ENCODE results near the gene RXRB. TPM values are rescaled to one million over a fixed set of nuclear protein-coding genes. Genes with fewer than 3 reads are reported as not detected.

The RXRB gene
- total and polyA plus RNA-seq, 2 donors (not counting 1 experiment from before 2014, with no cell fraction given): 88.3 to 99.9 TPM

GRCh38 chr6:33211136-33211535 lies 10.7 kb upstream of the RXRB start:
- ChIA-PET POLR2A (no interaction called here), CTCF (interaction anchor here (1.2 kb wide), 1 partner anchor 37 kb away, joined by 3 read pairs; no protein-coding TSS in a partner anchor)
- TF ChIP-seq, protein P1, sequence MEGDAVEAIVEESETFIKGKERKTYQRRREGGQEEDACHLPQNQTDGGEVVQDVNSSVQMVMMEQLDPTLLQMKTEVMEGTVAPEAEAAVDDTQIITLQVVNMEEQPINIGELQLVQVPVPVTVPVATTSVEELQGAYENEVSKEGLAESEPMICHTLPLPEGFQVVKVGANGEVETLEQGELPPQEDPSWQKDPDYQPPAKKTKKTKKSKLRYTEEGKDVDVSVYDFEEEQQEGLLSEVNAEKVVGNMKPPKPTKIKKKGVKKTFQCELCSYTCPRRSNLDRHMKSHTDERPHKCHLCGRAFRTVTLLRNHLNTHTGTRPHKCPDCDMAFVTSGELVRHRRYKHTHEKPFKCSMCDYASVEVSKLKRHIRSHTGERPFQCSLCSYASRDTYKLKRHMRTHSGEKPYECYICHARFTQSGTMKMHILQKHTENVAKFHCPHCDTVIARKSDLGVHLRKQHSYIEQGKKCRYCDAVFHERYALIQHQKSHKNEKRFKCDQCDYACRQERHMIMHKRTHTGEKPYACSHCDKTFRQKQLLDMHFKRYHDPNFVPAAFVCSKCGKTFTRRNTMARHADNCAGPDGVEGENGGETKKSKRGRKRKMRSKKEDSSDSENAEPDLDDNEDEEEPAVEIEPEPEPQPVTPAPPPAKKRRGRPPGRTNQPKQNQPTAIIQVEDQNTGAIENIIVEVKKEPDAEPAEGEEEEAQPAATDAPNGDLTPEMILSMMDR (IDR thresholded peaks at IDR 0.05): no peak
- TF ChIP-seq EZH2 (IDR thresholded peaks at IDR 0.05; ENCODE audit: borderline replicate concordance, insufficient read depth, low read depth, low read length, poor library complexity, severe bottlenecking): no peak
- H3K4me1 Mint-ChIP-seq: peaks cover 32% of the 10 kb centered on the region
- Histone ChIP-seq H3K79me2 (ENCODE audit: control insufficient read depth, insufficient read depth, low read length) (peaks cover 12% of the 10 kb centered on the region), H3K27me3 (replicated peaks in 1 of 4; ENCODE audit: control extremely low read depth in 1 of 4, control insufficient read depth in 3 of 4, insufficient read depth in 4 of 4, low read length in 3 of 4) (peaks cover 0 to 29% (median 11%) of the 10 kb centered on the region in 4 experiments), H3K9ac (ENCODE audit: low read length) (no peak overlapping the region), H3K27ac (ENCODE audit: low read length in 2 of 2) (no peak overlapping the region), H2AFZ (ENCODE audit: insufficient read depth, low read depth, low read length, poor library complexity, severe bottlenecking) (no peak overlapping the region), H3K9me3 (ENCODE audit: control extremely low read depth in 1 of 3, control insufficient read depth in 2 of 3, insufficient read depth in 1 of 3, low read length in 2 of 3) (peaks cover 0 to 8% (median 0%) of the 10 kb centered on the region in 3 donors), H3K4me2 (replicated peaks; ENCODE audit: low read depth, low read length, poor library complexity, severe bottlenecking) (no peak overlapping the region), H3K36me3 (replicated peaks in 1 of 2; ENCODE audit: control extremely low read depth in 1 of 2, control insufficient read depth in 1 of 2, extremely low read depth in 1 of 2, insufficient read depth in 2 of 2, low read length in 1 of 2) (peaks cover 0 to 20% of the 10 kb centered on the region in 2 experiments), H4K20me1 (ENCODE audit: control insufficient read depth, insufficient read depth, low read length, poor library complexity, severe bottlenecking) (no peaks in the 10 kb centered on the region), H3K4me1 (ENCODE audit: control insufficient read depth in 2 of 2, insufficient read depth in 2 of 2, low read length in 2 of 2) (peaks cover 26 to 32% of the 10 kb centered on the region in 2 donors), H3K4me3 (ENCODE audit: control extremely low read depth in 1 of 5, extremely low read depth in 1 of 5, insufficient read depth in 1 of 5, low read depth in 2 of 5, low read length in 4 of 5) (no peak overlapping the region)
- 92% methylated on average over 11 of the region's 17 CpGs for WGBS (ENCODE audit: insufficient coverage)
- DNase-seq (no peak), ATAC-seq (ENCODE audit: low read depth) (no peak)
- intact Hi-C loops (cut with micrococcal nuclease): no loop called here
- no peak overlapping the region for H3K4me3 Mint-ChIP-seq
- no peak overlapping the region for H3K27ac Mint-ChIP-seq
- no peaks in the 10 kb centered on the region for H3K9me3 Mint-ChIP-seq (ENCODE audit: insufficient read depth)
- peaks cover 25% of the 10 kb centered on the region for H3K27me3 Mint-ChIP-seq

- POLR2A ChIA-PET: interaction anchor here (0.7 to 1.6 kb wide), 2 partner anchors 10 to 201 kb away, joined by 3 to 5 read pairs; no protein-coding TSS in a partner anchor
- Mint-ChIP-seq H3K27ac (no peak overlapping the region), H3K4me3 (peak overlapping the region; percentile 88), H3K9me3 (ENCODE audit: insufficient read depth) (no peaks in the 10 kb centered on the region), H3K4me1 (peaks cover 40% of the 10 kb centered on the region), H3K27me3 (peaks cover 20% of the 10 kb centered on the region)
- no peaks in the 10 kb centered on the region for H4K20me1 ChIP-seq (ENCODE audit: control insufficient read depth, insufficient read depth, low read length, poor library complexity, severe bottlenecking)
- no peak overlapping the region for H3K4me3 ChIP-seq (ENCODE audit: control extremely low read depth in 1 of 5, extremely low read depth in 1 of 5, insufficient read depth in 1 of 5, low read depth in 2 of 5, low read length in 4 of 5)
- WGBS (ENCODE audit: insufficient coverage): 96% methylated on average over 10 of the region's 10 CpGs
- CTCF ChIA-PET: interaction anchor here (1.2 to 3.0 kb wide), 3 partner anchors 13 to 193 kb away, joined by 3 to 14 read pairs (median 3); no protein-coding TSS in a partner anchor
- intact Hi-C loops (cut with micrococcal nuclease): loop anchor here (2.0 to 10.0 kb wide), 2 partner anchors 17 to 1235 kb away; partner anchors contain the start of genes COL11A2 and DXO
- H2AFZ ChIP-seq (ENCODE audit: insufficient read depth, low read depth, low read length, poor library complexity, severe bottlenecking): no peak overlapping the region
- H3K79me2 ChIP-seq (ENCODE audit: control insufficient read depth, insufficient read depth, low read length): peaks cover 12% of the 10 kb centered on the region
- DNase-seq (no peak), ATAC-seq (ENCODE audit: low read depth) (no peak)
- H3K9me3 ChIP-seq (ENCODE audit: control extremely low read depth in 1 of 3, control insufficient read depth in 2 of 3, insufficient read depth in 1 of 3, low read length in 2 of 3): peaks cover 0 to 8% (median 0%) of the 10 kb centered on the region in 3 donors
- no peak overlapping the region for H3K27ac ChIP-seq (ENCODE audit: low read length in 2 of 2)
- H3K4me1 ChIP-seq (ENCODE audit: control insufficient read depth in 2 of 2, insufficient read depth in 2 of 2, low read length in 2 of 2): peaks cover 30 to 39% of the 10 kb centered on the region in 2 donors
- peaks cover 0 to 20% of the 10 kb centered on the region in 2 experiments for H3K36me3 ChIP-seq (replicated peaks in 1 of 2; ENCODE audit: control extremely low read depth in 1 of 2, control insufficient read depth in 1 of 2, extremely low read depth in 1 of 2, insufficient read depth in 2 of 2, low read length in 1 of 2)
- peaks cover 0 to 24% (median 11%) of the 10 kb centered on the region in 4 experiments for H3K27me3 ChIP-seq (replicated peaks in 1 of 4; ENCODE audit: control extremely low read depth in 1 of 4, control insufficient read depth in 3 of 4, insufficient read depth in 4 of 4, low read length in 3 of 4)
- TF ChIP-seq EZH2 (IDR thresholded peaks at IDR 0.05; ENCODE audit: borderline replicate concordance, insufficient read depth, low read depth, low read length, poor library complexity, severe bottlenecking): no peak
- TF ChIP-seq, protein P1 (IDR thresholded peaks at IDR 0.05): no peak
- H3K9ac ChIP-seq (ENCODE audit: low read length): no peak overlapping the region
- no peak overlapping the region for H3K4me2 ChIP-seq (replicated peaks; ENCODE audit: low read depth, low read length, poor library complexity, severe bottlenecking)
These were observed 9.4 kb upstream of the RXRB start for GRCh38 chr6:33209856-33210255.

Measured in B cell (primary cell).